ENCODE data around the gene ALDOB. TPM values are rescaled to one million over a fixed set of nuclear protein-coding genes. Genes with fewer than 3 reads are reported as not detected.

The ALDOB gene
- total and polyA plus RNA-seq, 4 donors: 0.40 to 5.8 (median 1.8) TPM

DNA sequence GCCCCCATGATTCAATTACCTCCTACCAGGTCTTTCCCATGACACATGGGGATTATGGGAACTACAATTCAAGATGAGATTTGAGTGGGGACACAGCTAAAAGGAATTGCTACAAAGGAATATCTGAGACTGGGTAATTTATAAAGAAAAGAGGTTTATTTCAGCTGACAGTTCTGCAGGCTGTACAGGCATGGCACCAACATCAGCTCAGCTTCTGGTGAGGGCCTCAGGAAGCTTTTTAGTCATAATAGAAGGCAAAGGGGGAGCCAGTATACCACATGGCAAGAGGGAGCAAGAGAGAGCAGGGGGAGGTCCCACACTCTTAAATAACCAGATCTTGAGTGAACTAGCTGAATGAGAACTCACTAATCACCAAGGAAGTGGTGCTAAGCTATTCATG, 11.2 kb upstream of the ALDOB start:
- H3K36me3 ChIP-seq (ENCODE audit: control insufficient read depth, insufficient read depth, low read length): no peaks in the 10 kb centered on the region
- H3K9me3 ChIP-seq (ENCODE audit: control insufficient read depth, insufficient read depth, low read length): peaks cover 1% of the 10 kb centered on the region
- no peak for DNase-seq (ENCODE audit: low read depth in 4 of 6, low spot score in 6 of 6)
- H3K27ac ChIP-seq (ENCODE audit: low read depth, low read length): no peak overlapping the region
- no peaks in the 10 kb centered on the region for H3K27me3 ChIP-seq (ENCODE audit: control insufficient read depth, insufficient read depth, low read length)
- no peak overlapping the region for H3K4me3 ChIP-seq (ENCODE audit: low read depth, low read length)
- peaks cover 14% of the 10 kb centered on the region for H3K4me1 ChIP-seq (ENCODE audit: control insufficient read depth, insufficient read depth, low read length)

DNA sequence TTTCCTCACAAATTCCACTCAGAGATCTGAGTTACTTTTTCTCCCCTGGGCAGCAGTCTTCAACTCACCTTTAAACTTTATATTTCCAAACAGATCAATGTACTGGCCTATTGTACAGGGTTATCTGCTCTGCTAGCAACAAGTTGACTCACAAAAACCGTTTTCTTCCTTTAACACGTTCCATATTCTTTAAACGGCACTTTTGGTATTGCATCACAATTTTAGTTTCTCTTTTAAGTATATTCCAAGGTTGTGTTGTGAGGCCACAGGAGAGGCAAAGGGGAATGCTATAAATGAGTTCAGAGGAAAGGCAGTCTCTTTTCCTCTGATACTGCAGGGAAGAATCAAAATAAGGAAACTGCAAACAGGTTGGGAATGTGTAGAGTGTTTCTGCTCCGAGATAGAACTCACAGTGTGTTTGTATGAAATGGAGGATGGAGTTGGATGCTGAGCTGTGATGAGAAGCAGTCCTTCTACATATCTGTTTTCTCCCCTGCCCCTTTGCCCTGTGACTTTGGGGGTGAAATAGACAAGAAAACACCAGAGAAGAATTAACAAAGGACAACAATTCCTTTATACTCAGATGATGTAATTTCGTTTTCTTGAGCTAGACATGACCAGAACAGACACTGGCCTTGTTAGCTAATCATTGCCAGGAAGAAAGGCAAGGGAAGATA, 9.9 kb upstream of the ALDOB start:
- Histone ChIP-seq H3K4me1 (ENCODE audit: control insufficient read depth, insufficient read depth, low read length) (peaks cover 14% of the 10 kb centered on the region), H3K36me3 (ENCODE audit: control insufficient read depth, insufficient read depth, low read length) (no peaks in the 10 kb centered on the region), H3K9me3 (ENCODE audit: control insufficient read depth, insufficient read depth, low read length) (no peaks in the 10 kb centered on the region), H3K27me3 (ENCODE audit: control insufficient read depth, insufficient read depth, low read length) (no peaks in the 10 kb centered on the region), H3K4me3 (ENCODE audit: low read depth, low read length) (no peak overlapping the region), H3K27ac (ENCODE audit: low read depth, low read length) (no peak overlapping the region)
- no CpG with 5 or more reads among the region's 5 CpGs for WGBS (ENCODE audit: insufficient coverage)
- peak in 1 of 6 donors; percentile 22 for DNase-seq (ENCODE audit: low read depth in 4 of 6, low spot score in 6 of 6)

DNA sequence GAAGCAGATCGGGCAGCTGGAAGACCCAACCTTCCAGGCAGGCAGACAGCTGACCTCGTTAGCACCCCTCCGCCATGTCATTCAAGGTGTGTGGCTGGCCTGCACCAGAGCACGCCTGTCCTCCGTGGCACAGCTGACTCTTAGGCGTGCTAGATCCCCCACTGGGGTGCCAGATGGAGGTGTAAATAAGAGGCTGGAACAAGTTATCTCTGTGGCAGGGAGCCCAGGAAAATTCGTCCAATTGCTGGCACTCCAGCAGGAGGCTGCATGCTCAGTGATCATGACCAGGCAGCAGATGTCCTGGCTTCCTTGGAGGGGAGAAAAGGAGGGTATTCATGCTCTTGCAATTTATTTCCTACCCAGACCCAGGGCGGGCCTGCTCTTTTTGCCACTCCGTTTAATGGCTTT, 7.8 kb upstream of the ALDOB start:
- H3K9me3 ChIP-seq (ENCODE audit: control insufficient read depth, insufficient read depth, low read length): no peaks in the 10 kb centered on the region
- 35% methylated on average over 8 of the region's 9 CpGs for WGBS (ENCODE audit: insufficient coverage)
- peak; percentile 54 to 96 (median 64) for DNase-seq (ENCODE audit: low read depth in 4 of 6, low spot score in 6 of 6)
- no peak overlapping the region for H3K4me3 ChIP-seq (ENCODE audit: low read depth, low read length)
- no peaks in the 10 kb centered on the region for H3K27me3 ChIP-seq (ENCODE audit: control insufficient read depth, insufficient read depth, low read length)
- no peaks in the 10 kb centered on the region for H3K36me3 ChIP-seq (ENCODE audit: control insufficient read depth, insufficient read depth, low read length)
- H3K27ac ChIP-seq (ENCODE audit: low read depth, low read length): peak overlapping the region; percentile 33
- peaks cover 7% of the 10 kb centered on the region for H3K4me1 ChIP-seq (ENCODE audit: control insufficient read depth, insufficient read depth, low read length)

DNA sequence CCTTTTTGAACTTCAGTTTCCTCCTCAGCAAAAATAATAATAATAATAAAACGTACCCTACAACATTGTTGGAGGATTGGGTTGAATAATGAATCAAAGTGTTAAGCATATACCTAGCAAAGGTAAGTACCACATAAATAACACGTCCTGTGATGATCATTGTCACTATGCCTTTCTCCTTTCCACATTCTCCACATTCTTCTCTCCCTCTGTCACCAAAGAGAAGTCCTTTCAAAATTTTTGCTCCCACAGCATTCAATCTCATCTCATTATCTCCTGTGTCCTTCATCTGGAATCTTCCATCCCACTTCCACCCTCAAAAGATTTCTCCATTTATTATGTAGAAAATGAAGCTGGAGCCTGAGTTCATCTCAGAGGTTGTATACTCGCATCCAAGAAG, 7.2 kb upstream of the ALDOB start:
- Histone ChIP-seq H3K4me3 (ENCODE audit: low read depth, low read length) (no peak overlapping the region), H3K9me3 (ENCODE audit: control insufficient read depth, insufficient read depth, low read length) (no peaks in the 10 kb centered on the region), H3K27ac (ENCODE audit: low read depth, low read length) (no peak overlapping the region), H3K27me3 (ENCODE audit: control insufficient read depth, insufficient read depth, low read length) (no peaks in the 10 kb centered on the region), H3K4me1 (ENCODE audit: control insufficient read depth, insufficient read depth, low read length) (peaks cover 6% of the 10 kb centered on the region), H3K36me3 (ENCODE audit: control insufficient read depth, insufficient read depth, low read length) (no peaks in the 10 kb centered on the region)
- WGBS (ENCODE audit: insufficient coverage): 92% methylated on average over 1 of the region's 3 CpGs
- no peak for DNase-seq (ENCODE audit: low read depth in 4 of 6, low spot score in 6 of 6)

DNA sequence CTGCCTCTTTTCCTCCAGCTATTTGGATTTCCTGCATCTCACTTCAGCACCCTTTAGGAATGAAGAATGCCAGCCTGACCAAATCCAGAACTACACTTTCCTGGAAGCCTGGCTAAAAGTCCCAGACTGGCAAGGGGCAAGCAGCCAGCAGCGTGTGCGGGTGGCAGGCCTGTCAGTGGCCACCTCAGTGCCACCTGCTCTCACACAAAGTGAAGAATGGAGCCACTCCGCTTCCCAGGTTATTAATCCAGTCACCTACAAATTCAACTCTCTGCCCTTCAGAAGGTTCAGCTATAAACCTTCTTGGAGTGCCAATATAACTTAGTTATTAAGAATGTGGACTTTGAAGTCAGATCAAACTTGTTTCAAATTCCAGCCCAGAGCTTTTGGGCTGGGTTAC, 6.7 kb upstream of the ALDOB start:
- no peak overlapping the region for H3K4me3 ChIP-seq (ENCODE audit: low read depth, low read length)
- no peaks in the 10 kb centered on the region for H3K36me3 ChIP-seq (ENCODE audit: control insufficient read depth, insufficient read depth, low read length)
- no peak overlapping the region for H3K27ac ChIP-seq (ENCODE audit: low read depth, low read length)
- H3K4me1 ChIP-seq (ENCODE audit: control insufficient read depth, insufficient read depth, low read length): peaks cover 6% of the 10 kb centered on the region
- H3K9me3 ChIP-seq (ENCODE audit: control insufficient read depth, insufficient read depth, low read length): no peaks in the 10 kb centered on the region
- WGBS (ENCODE audit: insufficient coverage): no CpG with 5 or more reads among the region's 3 CpGs
- DNase-seq (ENCODE audit: low read depth in 4 of 6, low spot score in 6 of 6): no peak
- H3K27me3 ChIP-seq (ENCODE audit: control insufficient read depth, insufficient read depth, low read length): no peaks in the 10 kb centered on the region

DNA sequence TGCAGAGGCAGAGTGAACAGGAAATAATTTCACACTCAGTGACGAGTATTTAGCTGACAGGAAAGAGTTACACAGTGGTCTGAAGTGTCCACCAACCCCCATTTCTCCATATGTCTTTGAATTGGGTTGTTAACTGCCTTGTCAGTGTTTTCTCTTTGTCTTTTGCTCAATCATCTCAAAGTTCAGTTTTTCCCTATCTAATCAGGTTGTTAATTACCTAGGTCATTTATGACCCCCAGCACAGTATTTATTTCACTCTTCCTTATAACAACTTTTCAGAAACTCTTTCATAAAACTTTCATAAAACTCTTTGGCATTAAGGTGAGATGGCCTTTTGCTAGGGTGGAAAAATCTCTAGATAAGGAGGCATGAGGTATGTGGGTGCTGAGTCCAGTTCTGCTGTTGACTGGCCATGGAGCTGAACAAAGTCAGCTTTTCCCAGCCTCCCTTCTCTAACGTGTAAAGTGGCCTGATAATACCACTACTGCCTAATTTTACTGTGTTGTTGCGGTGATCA, 5.2 kb upstream of the ALDOB start:
- H3K9me3 ChIP-seq (ENCODE audit: control insufficient read depth, insufficient read depth, low read length): no peaks in the 10 kb centered on the region
- no CpG with 5 or more reads among the region's 3 CpGs for WGBS (ENCODE audit: insufficient coverage)
- peaks cover 6% of the 10 kb centered on the region for H3K4me1 ChIP-seq (ENCODE audit: control insufficient read depth, insufficient read depth, low read length)
- H3K27me3 ChIP-seq (ENCODE audit: control insufficient read depth, insufficient read depth, low read length): no peaks in the 10 kb centered on the region
- no peak overlapping the region for H3K27ac ChIP-seq (ENCODE audit: low read depth, low read length)
- DNase-seq (ENCODE audit: low read depth in 4 of 6, low spot score in 6 of 6): no peak
- H3K36me3 ChIP-seq (ENCODE audit: control insufficient read depth, insufficient read depth, low read length): no peaks in the 10 kb centered on the region
- no peak overlapping the region for H3K4me3 ChIP-seq (ENCODE audit: low read depth, low read length)

DNA sequence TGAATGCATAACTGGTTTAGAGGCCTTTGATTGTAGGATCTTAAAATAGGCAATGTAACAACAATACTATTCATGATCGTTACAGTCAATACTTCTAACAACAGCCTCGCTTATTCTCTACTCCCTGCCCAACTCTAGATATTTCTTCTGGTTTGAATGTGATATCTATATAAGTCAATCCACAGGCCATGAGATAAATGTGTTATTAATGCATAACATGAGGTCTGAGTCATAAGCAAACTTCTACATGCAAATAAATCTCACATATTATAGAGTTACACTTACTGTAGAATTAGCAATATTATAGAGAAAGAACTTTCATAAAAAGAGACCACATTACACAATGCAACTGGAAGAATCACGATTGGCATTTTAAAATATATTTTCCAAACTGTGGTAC, 2.9 kb upstream of the ALDOB start:
- no CpG with 5 or more reads among the region's 3 CpGs for WGBS (ENCODE audit: insufficient coverage)
- no peak for DNase-seq (ENCODE audit: low read depth in 4 of 6, low spot score in 6 of 6)
- H3K27me3 ChIP-seq (ENCODE audit: control insufficient read depth, insufficient read depth, low read length): no peaks in the 10 kb centered on the region
- no peak overlapping the region for H3K4me3 ChIP-seq (ENCODE audit: low read depth, low read length)
- H3K9me3 ChIP-seq (ENCODE audit: control insufficient read depth, insufficient read depth, low read length): no peaks in the 10 kb centered on the region
- H3K36me3 ChIP-seq (ENCODE audit: control insufficient read depth, insufficient read depth, low read length): no peaks in the 10 kb centered on the region
- H3K27ac ChIP-seq (ENCODE audit: low read depth, low read length): no peak overlapping the region
- H3K4me1 ChIP-seq (ENCODE audit: control insufficient read depth, insufficient read depth, low read length): peaks cover 5% of the 10 kb centered on the region

DNA sequence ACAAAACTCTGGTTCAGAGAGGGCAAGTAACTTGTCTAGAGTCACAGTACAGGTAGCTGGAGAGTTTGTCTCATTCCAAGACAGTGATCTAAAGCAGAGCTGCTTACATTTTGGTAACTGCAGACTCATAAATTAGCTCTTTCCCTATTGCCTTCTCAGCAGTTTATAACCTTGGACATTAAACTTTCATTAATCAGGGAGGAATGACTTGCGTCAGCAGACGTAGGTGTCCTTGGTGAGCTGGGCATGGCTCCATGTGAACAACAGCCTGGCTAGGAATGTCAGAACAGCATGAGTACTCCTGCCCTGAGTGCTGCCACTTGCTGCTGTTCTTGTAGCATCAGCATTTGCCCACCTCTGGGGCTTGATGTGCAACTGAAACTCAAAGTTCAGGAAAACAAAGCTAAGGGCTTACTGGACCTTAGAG, 2.2 kb upstream of the ALDOB start:
- H3K9me3 ChIP-seq (ENCODE audit: control insufficient read depth, insufficient read depth, low read length): no peaks in the 10 kb centered on the region
- H3K36me3 ChIP-seq (ENCODE audit: control insufficient read depth, insufficient read depth, low read length): no peaks in the 10 kb centered on the region
- H3K4me1 ChIP-seq (ENCODE audit: control insufficient read depth, insufficient read depth, low read length): no peaks in the 10 kb centered on the region
- H3K27me3 ChIP-seq (ENCODE audit: control insufficient read depth, insufficient read depth, low read length): no peaks in the 10 kb centered on the region
- peak in 1 of 6 donors; percentile 24 for DNase-seq (ENCODE audit: low read depth in 4 of 6, low spot score in 6 of 6)
- no peak overlapping the region for H3K27ac ChIP-seq (ENCODE audit: low read depth, low read length)
- no peak overlapping the region for H3K4me3 ChIP-seq (ENCODE audit: low read depth, low read length)
- 68% methylated on average over 2 of the region's 2 CpGs for WGBS (ENCODE audit: insufficient coverage)

DNA sequence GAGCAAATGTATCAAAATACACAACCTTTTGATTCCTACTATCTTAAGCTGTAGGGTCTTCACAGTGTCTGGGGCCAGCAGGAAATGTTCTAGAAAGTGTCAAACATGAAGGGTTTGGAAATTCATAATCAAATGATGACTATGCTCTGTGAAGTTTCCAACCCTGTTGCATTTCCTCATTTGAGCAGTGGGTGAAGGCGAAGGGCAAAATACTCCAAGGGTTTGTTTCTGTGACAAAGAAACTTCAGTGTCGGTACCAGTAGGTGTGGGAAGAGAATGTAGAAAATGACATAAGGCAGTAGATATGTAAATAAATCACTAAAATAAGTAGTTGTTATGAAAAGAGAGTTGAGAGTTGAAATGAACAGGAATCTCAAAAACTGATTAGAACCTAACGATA, 576 bp downstream of the ALDOB start:
- no CpG with 5 or more reads among the region's 3 CpGs for WGBS (ENCODE audit: insufficient coverage)
- H3K36me3 ChIP-seq (ENCODE audit: control insufficient read depth, insufficient read depth, low read length): no peaks in the 10 kb centered on the region

DNA sequence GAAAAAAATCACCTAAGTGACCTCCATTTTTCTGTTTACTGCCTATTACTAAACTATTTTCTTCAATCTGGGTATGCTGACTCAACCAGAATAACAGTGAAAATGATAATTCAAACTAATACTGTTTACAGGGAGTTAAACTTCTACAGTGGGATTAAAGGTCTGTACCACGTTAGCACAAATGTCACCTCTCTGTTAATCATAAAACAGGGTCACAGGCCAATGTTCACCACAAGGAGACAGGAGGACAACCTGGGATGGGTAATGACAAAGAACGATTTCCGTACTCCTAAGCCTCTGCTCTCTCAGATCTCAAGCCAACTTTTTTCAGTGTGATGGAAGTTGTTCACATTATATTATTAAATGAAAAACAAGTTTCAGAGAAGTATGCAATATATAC, 2.3 kb downstream of the ALDOB start:
- H3K27me3 ChIP-seq (ENCODE audit: control insufficient read depth, insufficient read depth, low read length): no peaks in the 10 kb centered on the region
- no peak for DNase-seq (ENCODE audit: low read depth in 4 of 6, low spot score in 6 of 6)
- no peaks in the 10 kb centered on the region for H3K9me3 ChIP-seq (ENCODE audit: control insufficient read depth, insufficient read depth, low read length)
- no peaks in the 10 kb centered on the region for H3K4me1 ChIP-seq (ENCODE audit: control insufficient read depth, insufficient read depth, low read length)
- no peak overlapping the region for H3K27ac ChIP-seq (ENCODE audit: low read depth, low read length)
- no peaks in the 10 kb centered on the region for H3K36me3 ChIP-seq (ENCODE audit: control insufficient read depth, insufficient read depth, low read length)
- no CpG with 5 or more reads among the region's 3 CpGs for WGBS (ENCODE audit: insufficient coverage)
- H3K4me3 ChIP-seq (ENCODE audit: low read depth, low read length): no peak overlapping the region

More for the DNA sequence above, 576 bp downstream of the ALDOB start:
- Histone ChIP-seq H3K4me3 (ENCODE audit: low read depth, low read length) (no peak overlapping the region), H3K9me3 (ENCODE audit: control insufficient read depth, insufficient read depth, low read length) (no peaks in the 10 kb centered on the region), H3K27ac (ENCODE audit: low read depth, low read length) (no peak overlapping the region), H3K27me3 (ENCODE audit: control insufficient read depth, insufficient read depth, low read length) (no peaks in the 10 kb centered on the region), H3K4me1 (ENCODE audit: control insufficient read depth, insufficient read depth, low read length) (no peaks in the 10 kb centered on the region)
- no peak for DNase-seq (ENCODE audit: low read depth in 4 of 6, low spot score in 6 of 6)

Data from spinal cord (tissue), 10 donors.